ENCODE measurements around the gene DCST2.
A peak's percentile ranks its signal among the peaks of the same experiment; 100 is the strongest.
"Not testable (repeated sequence)": the region's sequence is repeated elsewhere in the genome, so short reads cannot be mapped to it uniquely, and the experiment has no call there.

Gene DCST2

GRCh38 chr1:155000726-155001424 is 32.7 kb downstream of the DCST2 start:
- DNase-seq = peak in 54 of 56 donors; percentile 34 to 96 (median 80)

- peak in 11 of 56 donors; percentile 47 to 76 (median 69) for DNase-seq
Measured at GRCh38 chr1:155000411-155000725, 33.2 kb downstream of the DCST2 start.

GRCh38 chr1:154999571-155000410 is 33.8 kb downstream of the DCST2 start:
- DNase-seq = peak in 2 of 56 donors; percentile 41 to 45

- DNase-seq = peak in 41 of 56 donors; percentile 14 to 70 (median 38)
Measured at GRCh38 chr1:154998818-154999570, 34.6 kb downstream of the DCST2 start.

GRCh38 chr1:154998201-154998780 is 35.3 kb downstream of the DCST2 start:
- no peak for DNase-seq

GRCh38 chr1:154996966-154997701 is 36.4 kb downstream of the DCST2 start:
- DNase-seq = no peak

GRCh38 chr1:154995301-154995983 is 38.1 kb downstream of the DCST2 start:
- peak in 12 of 56 donors; percentile 5 to 61 (median 20) for DNase-seq

GRCh38 chr1:154994591-154994990 is 39.0 kb downstream of the DCST2 start:
- no peak for DNase-seq

GRCh38 chr1:154994269-154994587 is 39.4 kb downstream of the DCST2 start:
- DNase-seq = no peak

- no peak for DNase-seq
Measured at GRCh38 chr1:154993572-154994268, 39.9 kb downstream of the DCST2 start, which contains the start of gene LENEP. LENEP (plus strand) TSS chr1:154993586; CDS start chr1:154993608, 22 bp downstream.

GRCh38 chr1:154992721-154993571 is 40.6 kb downstream of the DCST2 start:
- DNase-seq = peak in 1 of 56 donors; percentile 12

- DNase-seq = no peak
Measured at GRCh38 chr1:154990276-154990675, 43.3 kb downstream of the DCST2 start.

- DNase-seq = no peak
Measured at GRCh38 chr1:154989195-154989860, 44.3 kb downstream of the DCST2 start.

- no peak for DNase-seq
Measured at GRCh38 chr1:154988058-154988954, 45.3 kb downstream of the DCST2 start.

- DNase-seq = no peak
Measured at GRCh38 chr1:154987326-154987725, 46.3 kb downstream of the DCST2 start.

GRCh38 chr1:154986736-154987135 is 46.8 kb downstream of the DCST2 start:
- DNase-seq = not testable (repeated sequence)

Measured in nucleus accumbens (tissue), 56 donors.